Activated B cell treated with CpG ODN at 0.5 μM for 24 hours (primary cell): ENCODE results near the gene LDLR. TPM values are rescaled to one million over a fixed set of nuclear protein-coding genes. Genes with fewer than 3 reads are reported as not detected.
"Not testable (repeated sequence)": the region's sequence is repeated elsewhere in the genome, so short reads cannot be mapped to it uniquely, and the experiment has no call there.

Experiments
- ATAC-seq: fragments of 200-7000 bp; cut with Tn5 transposase; one replicate; pipeline ENCODE4 v1.10.0; 2021; ENCODE audit warnings: low read depth, mild to moderate bottlenecking, moderate library complexity
- CTCF ChIA-PET: fragments of 350-600 bp; sonication (Branson Sonifier 250); formaldehyde crosslinking; loops from one replicate; lab custom pipeline; 2021; ENCODE audit warnings: antibody characterized with exemption; lab: Charles Lee
- POLR2A ChIA-PET: fragments of 350-600 bp; sonication (Branson Sonifier 250); formaldehyde crosslinking; loops from one replicate; lab custom pipeline; 2021; ENCODE audit warnings: antibody characterized with exemption; lab: Charles Lee
- DNase-seq: peaks from one replicate; pipeline ENCODE4 v3.0.0; 2022
- H3K27ac Mint-ChIP-seq: one replicate; pipeline ENCODE4 v1.8.0; 2020; ENCODE audit warnings: mixed read lengths
- H3K27me3 Mint-ChIP-seq: one replicate; pipeline ENCODE4 v1.8.0; 2021; ENCODE audit warnings: mixed read lengths
- H3K36me3 Mint-ChIP-seq: one replicate; pipeline ENCODE4 v1.8.0; 2021; ENCODE audit warnings: low read depth, mixed read lengths
- H3K4me1 Mint-ChIP-seq: one replicate; pipeline ENCODE4 v1.8.0; 2021; ENCODE audit warnings: mixed read lengths
- H3K4me3 Mint-ChIP-seq: one replicate; pipeline ENCODE4 v1.8.0; 2020; ENCODE audit warnings: mild to moderate bottlenecking, mixed read lengths
- H3K9me3 Mint-ChIP-seq: one replicate; pipeline ENCODE4 v1.8.0; 2020; ENCODE audit warnings: mixed read lengths
- CTCF ChIP-seq: fragments of 200-600 bp; IDR thresholded peaks from one replicate; pipeline ENCODE4 v1.8.0; 2022; ENCODE audit warnings: antibody characterized with exemption, mild to moderate bottlenecking
- intact Hi-C: fragments of 100-400 bp; cut with micrococcal nuclease; formaldehyde crosslinking; loops from one replicate; pipeline ENCODE4 v1.15.1; 2024
- total RNA-seq: library from RNA; stranded (reverse); gene quantifications from 2 replicates; pipeline ENCODE4 v1.2.3, GENCODE V29; 2022

LDLR gene
- total RNA-seq, 1 donor from 2014 or later: 20.9 TPM

GRCh38 chr19:11152318-11153062, 63.2 kb downstream of the LDLR start:
- Mint-ChIP-seq H3K27me3 (no peaks in the 10 kb centered on the region), H3K4me3 (no peak overlapping the region), H3K9me3 (no peaks in the 10 kb centered on the region), H3K36me3 (no peaks in the 10 kb centered on the region), H3K27ac (no peak overlapping the region), H3K4me1 (peaks cover 11% of the 10 kb centered on the region)
- intact Hi-C loops: no loop called here
- no peak for TF ChIP-seq CTCF
- ChIA-PET CTCF (no interaction called here), POLR2A (interaction anchor here (0.6 kb wide), 1 partner anchor 27 kb away, joined by 6 read pairs; no protein-coding TSS in a partner anchor)
- ATAC-seq (no peak), DNase-seq (no peak)

GRCh38 chr19:11154683-11155047, 65.4 kb downstream of the LDLR start:
- Mint-ChIP-seq H3K4me1 (peaks cover 11% of the 10 kb centered on the region), H3K27me3 (no peaks in the 10 kb centered on the region), H3K27ac (no peak overlapping the region), H3K4me3 (peak overlapping the region; percentile 47), H3K36me3 (no peaks in the 10 kb centered on the region), H3K9me3 (no peaks in the 10 kb centered on the region)
- intact Hi-C loops: loop anchor here (5.0 kb wide), 1 partner anchor 43 kb away; the partner anchor contains the start of gene KANK2
- DNase-seq (no peak), ATAC-seq (no peak)
- CTCF ChIA-PET: no interaction called here
- POLR2A ChIA-PET: no interaction called here
- TF ChIP-seq CTCF: no peak

- H3K27ac Mint-ChIP-seq: peak within 1 kb of the TSS; percentile 73
- no peaks in the 10 kb centered on the region for H3K9me3 Mint-ChIP-seq
- peak within 1 kb of the TSS; percentile 82 for H3K4me3 Mint-ChIP-seq
- DNase-seq (peak; percentile 78), ATAC-seq (peak; percentile 99)
- H3K36me3 Mint-ChIP-seq: no peaks in the 10 kb centered on the region
- no peak for TF ChIP-seq CTCF
- CTCF ChIA-PET: no interaction called here
- POLR2A ChIA-PET: interaction anchor here (0.6 kb wide), 2 partner anchors 62 to 1443 kb away, joined by 3 to 4 read pairs; no protein-coding TSS in a partner anchor
- H3K4me1 Mint-ChIP-seq: peaks cover 11% of the 10 kb centered on the region
- intact Hi-C loops: loop anchor here (5.0 kb wide), 1 partner anchor 42 kb away; the partner anchor contains the start of gene KANK2
- H3K27me3 Mint-ChIP-seq: no peaks in the 10 kb centered on the region
These were observed 66.3 kb downstream of the LDLR start, which contains the start of gene SPC24 for GRCh38 chr19:11155373-11156120. TSS of gene SPC24 (minus strand) at chr19:11155782. CDS start at chr19:11155776, 6 bp downstream.

GRCh38 chr19:11159598-11160439, 70.6 kb downstream of the LDLR start:
- ChIA-PET POLR2A (no interaction called here), CTCF (no interaction called here)
- H3K4me1 Mint-ChIP-seq: peaks cover 5% of the 10 kb centered on the region
- intact Hi-C loops: loop anchor here (5.0 kb wide), 1 partner anchor 37 kb away; the partner anchor contains the start of gene KANK2
- DNase-seq: no peak
- no peaks in the 10 kb centered on the region for H3K9me3 Mint-ChIP-seq
- no peak for ATAC-seq
- no peaks in the 10 kb centered on the region for H3K27me3 Mint-ChIP-seq
- no peak overlapping the region for H3K4me3 Mint-ChIP-seq
- TF ChIP-seq CTCF: no peak
- H3K27ac Mint-ChIP-seq: no peak overlapping the region
- no peaks in the 10 kb centered on the region for H3K36me3 Mint-ChIP-seq

- ATAC-seq, CTCF ChIA-PET, H3K4me3 Mint-ChIP-seq, DNase-seq, H3K9me3 Mint-ChIP-seq, H3K27me3 Mint-ChIP-seq, POLR2A ChIA-PET, H3K4me1 Mint-ChIP-seq, H3K27ac Mint-ChIP-seq, H3K36me3 Mint-ChIP-seq, intact Hi-C loops: not testable (repeated sequence)
These were observed 71.1 kb downstream of the LDLR start for GRCh38 chr19:11160440-11160768.
